ENCODE data around the gene DNAH7. TPM values are rescaled to one million over a fixed set of nuclear protein-coding genes. Genes with fewer than 3 reads are reported as not detected.

Gene DNAH7
- total and polyA plus RNA-seq, 9 of the 15 experiments (the other 6 are each of a cell fraction or from before 2014, with no cell fraction given) = 0.03 to 0.42 (median 0.18) TPM

GRCh38 chr2:195925120-195925519, 143.5 kb downstream of the DNAH7 start:
- H3K36me3 ChIP-seq (ENCODE audit: control insufficient read depth, insufficient read depth, low read length) = no peaks in the 10 kb centered on the region
- H3K4me3 ChIP-seq = no peak overlapping the region
- peak; percentile 57; the same call in 1 of the 3 replicates for ATAC-seq
- BruUV-seq (replicated peaks) = no TSS peak
- H3K4me1 ChIP-seq (replicated peaks in 1 of 2; ENCODE audit: control insufficient read depth in 2 of 2, insufficient read depth in 2 of 2, low read length in 2 of 2) = no peaks in the 10 kb centered on the region
- no peak overlapping the region for H3K27ac ChIP-seq (ENCODE audit: extremely low read depth, low read depth, low read length)
- in situ Hi-C loops (cut with MboI) = no loop called here
- H3K27me3 ChIP-seq (ENCODE audit: control insufficient read depth in 2 of 2, insufficient read depth in 2 of 2, low read length in 2 of 2) = no peaks in the 10 kb centered on the region
- intact Hi-C loops (cut with micrococcal nuclease) = loop anchor here (5.0 kb wide), 1 partner anchor 348 kb away; no protein-coding TSS in a partner anchor
- no peak overlapping the region for H3K9ac ChIP-seq (ENCODE audit: insufficient read depth in 1 of 2, low read depth in 2 of 2, low read length in 2 of 2)
- ChIA-PET CTCF (ENCODE audit: low intra/inter-chr PET ratio) (no interaction called here), POLR2A (no interaction called here)
- no peaks in the 10 kb centered on the region for H4K20me1 ChIP-seq (replicated peaks; ENCODE audit: control insufficient read depth, insufficient read depth, low read length)
- FAIRE-seq = no peak
- DNase-seq (ENCODE audit: extremely low read depth in 1 of 4, low spot score in 3 of 4) = peak in 1 of 4 experiments; percentile 6
- H3K4me2 ChIP-seq (ENCODE audit: insufficient read depth, low read length) = no peak overlapping the region
- no peaks in the 10 kb centered on the region for H3K9me1 ChIP-seq (ENCODE audit: control insufficient read depth, insufficient read depth, low read length)
- H2AFZ ChIP-seq (ENCODE audit: low read depth, low read length) = peak overlapping the region; percentile 45; the same call in 1 of the 2 replicates
- WGBS (ENCODE audit: insufficient coverage, low coverage, missing lambda C conversion rate) = 32% methylated on average over 3 of the region's 3 CpGs
- no peaks in the 10 kb centered on the region for H3K79me2 ChIP-seq (ENCODE audit: control insufficient read depth, insufficient read depth, low read length)
- H3K9me3 ChIP-seq (replicated peaks; ENCODE audit: control insufficient read depth, insufficient read depth, low read depth, low read length) = no peaks in the 10 kb centered on the region
- TF ChIP-seq, protein P1, sequence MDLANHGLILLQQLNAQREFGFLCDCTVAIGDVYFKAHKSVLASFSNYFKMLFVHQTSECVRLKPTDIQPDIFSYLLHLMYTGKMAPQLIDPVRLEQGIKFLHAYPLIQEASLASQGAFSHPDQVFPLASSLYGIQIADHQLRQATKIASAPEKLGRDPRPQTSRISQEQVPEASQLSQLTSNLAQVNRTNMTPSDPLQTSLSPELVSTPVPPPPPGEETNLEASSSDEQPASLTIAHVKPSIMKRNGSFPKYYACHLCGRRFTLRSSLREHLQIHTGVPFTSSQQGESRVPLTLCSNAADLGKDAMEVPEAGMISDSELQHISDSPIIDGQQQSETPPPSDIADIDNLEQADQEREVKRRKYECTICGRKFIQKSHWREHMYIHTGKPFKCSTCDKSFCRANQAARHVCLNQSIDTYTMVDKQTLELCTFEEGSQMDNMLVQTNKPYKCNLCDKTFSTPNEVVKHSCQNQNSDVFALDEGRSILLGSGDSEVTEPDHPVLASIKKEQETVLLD (IDR thresholded peaks at IDR 0.05) = no peak
- no peak for TF ChIP-seq SREBF2 (CRISPR knock-in tag; IDR thresholded peaks at IDR 0.05)
- no peak for TF ChIP-seq CHD4 (IDR thresholded peaks at IDR 0.05; ENCODE audit: insufficient read depth, insufficient replicate concordance, low read depth, low read length, poor library complexity, severe bottlenecking)
- TF ChIP-seq, protein P2, sequence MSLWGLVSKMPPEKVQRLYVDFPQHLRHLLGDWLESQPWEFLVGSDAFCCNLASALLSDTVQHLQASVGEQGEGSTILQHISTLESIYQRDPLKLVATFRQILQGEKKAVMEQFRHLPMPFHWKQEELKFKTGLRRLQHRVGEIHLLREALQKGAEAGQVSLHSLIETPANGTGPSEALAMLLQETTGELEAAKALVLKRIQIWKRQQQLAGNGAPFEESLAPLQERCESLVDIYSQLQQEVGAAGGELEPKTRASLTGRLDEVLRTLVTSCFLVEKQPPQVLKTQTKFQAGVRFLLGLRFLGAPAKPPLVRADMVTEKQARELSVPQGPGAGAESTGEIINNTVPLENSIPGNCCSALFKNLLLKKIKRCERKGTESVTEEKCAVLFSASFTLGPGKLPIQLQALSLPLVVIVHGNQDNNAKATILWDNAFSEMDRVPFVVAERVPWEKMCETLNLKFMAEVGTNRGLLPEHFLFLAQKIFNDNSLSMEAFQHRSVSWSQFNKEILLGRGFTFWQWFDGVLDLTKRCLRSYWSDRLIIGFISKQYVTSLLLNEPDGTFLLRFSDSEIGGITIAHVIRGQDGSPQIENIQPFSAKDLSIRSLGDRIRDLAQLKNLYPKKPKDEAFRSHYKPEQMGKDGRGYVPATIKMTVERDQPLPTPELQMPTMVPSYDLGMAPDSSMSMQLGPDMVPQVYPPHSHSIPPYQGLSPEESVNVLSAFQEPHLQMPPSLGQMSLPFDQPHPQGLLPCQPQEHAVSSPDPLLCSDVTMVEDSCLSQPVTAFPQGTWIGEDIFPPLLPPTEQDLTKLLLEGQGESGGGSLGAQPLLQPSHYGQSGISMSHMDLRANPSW (CRISPR knock-in tag; IDR thresholded peaks at IDR 0.05) = no peak
- no peak for TF ChIP-seq RUNX1 (IDR thresholded peaks at IDR 0.05; ENCODE audit: low read depth)
- no peak for TF ChIP-seq ZNF184 (CRISPR knock-in tag; IDR thresholded peaks at IDR 0.05)
- TF ChIP-seq, protein P3, sequence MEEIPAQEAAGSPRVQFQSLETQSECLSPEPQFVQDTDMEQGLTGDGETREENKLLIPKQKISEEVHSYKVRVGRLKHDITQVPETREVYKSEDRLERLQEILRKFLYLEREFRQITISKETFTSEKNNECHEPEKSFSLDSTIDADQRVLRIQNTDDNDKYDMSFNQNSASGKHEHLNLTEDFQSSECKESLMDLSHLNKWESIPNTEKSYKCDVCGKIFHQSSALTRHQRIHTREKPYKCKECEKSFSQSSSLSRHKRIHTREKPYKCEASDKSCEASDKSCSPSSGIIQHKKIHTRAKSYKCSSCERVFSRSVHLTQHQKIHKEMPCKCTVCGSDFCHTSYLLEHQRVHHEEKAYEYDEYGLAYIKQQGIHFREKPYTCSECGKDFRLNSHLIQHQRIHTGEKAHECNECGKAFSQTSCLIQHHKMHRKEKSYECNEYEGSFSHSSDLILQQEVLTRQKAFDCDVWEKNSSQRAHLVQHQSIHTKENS (CRISPR knock-in tag; IDR thresholded peaks at IDR 0.05) = no peak
- no peak for TF ChIP-seq CHCHD3 (CRISPR knock-in tag; IDR thresholded peaks at IDR 0.05)
- TF ChIP-seq, protein P4, sequence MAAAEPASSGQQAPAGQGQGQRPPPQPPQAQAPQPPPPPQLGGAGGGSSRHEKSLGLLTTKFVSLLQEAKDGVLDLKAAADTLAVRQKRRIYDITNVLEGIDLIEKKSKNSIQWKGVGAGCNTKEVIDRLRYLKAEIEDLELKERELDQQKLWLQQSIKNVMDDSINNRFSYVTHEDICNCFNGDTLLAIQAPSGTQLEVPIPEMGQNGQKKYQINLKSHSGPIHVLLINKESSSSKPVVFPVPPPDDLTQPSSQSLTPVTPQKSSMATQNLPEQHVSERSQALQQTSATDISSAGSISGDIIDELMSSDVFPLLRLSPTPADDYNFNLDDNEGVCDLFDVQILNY (CRISPR knock-in tag; IDR thresholded peaks at IDR 0.05) = no peak
- TF ChIP-seq RAD21 (CRISPR knock-in tag; conservative IDR thresholded peaks at IDR 0.05 in 1 of 2, IDR thresholded peaks at IDR 0.05 in 1 of 2) = peak in 1 of 2 experiments; percentile 10; a peak in 1 of 4 replicates
- peak in 2 of 3 experiments; percentile 13 to 22; a peak in 1 of 6 replicates for TF ChIP-seq CTCF (IDR thresholded peaks at IDR 0.05 in 2 of 3, conservative IDR thresholded peaks at IDR 0.05 in 1 of 3; ENCODE audit: insufficient read depth in 2 of 3, low read depth in 1 of 3, low read length in 3 of 3)

Measured in K562 (cell line).